ENCODE data around the gene RAB40A. TPM values are rescaled to one million over a fixed set of nuclear protein-coding genes. Genes with fewer than 3 reads are reported as not detected.

Gene RAB40A
- total RNA-seq = 0.12 TPM in 1 of 2 replicates, not detected in the other

GRCh38 chrX:103519389-103519788, at the start of gene RAB40A:
RAB40A (minus strand) TSS chrX:103519489; CDS start chrX:103500756, 18,733 bp downstream.
- DNase-seq (ENCODE audit: extremely low read depth, low read depth, low spot score) = no peak

- no peak for DNase-seq (ENCODE audit: extremely low read depth, low read depth, low spot score)
These were observed 46.5 kb upstream of the RAB40A start for GRCh38 chrX:103565752-103566151.

GRCh38 chrX:103565197-103565596, 45.9 kb upstream of the RAB40A start:
- DNase-seq (ENCODE audit: extremely low read depth, low read depth, low spot score) = no peak

GRCh38 chrX:103562801-103563200, 43.5 kb upstream of the RAB40A start:
- DNase-seq (ENCODE audit: extremely low read depth, low read depth, low spot score) = no peak

- DNase-seq (ENCODE audit: extremely low read depth, low read depth, low spot score) = no peak
These were observed 41.0 kb upstream of the RAB40A start for GRCh38 chrX:103560256-103560655.

- DNase-seq (ENCODE audit: extremely low read depth, low read depth, low spot score) = no peak
These were observed 37.8 kb upstream of the RAB40A start for GRCh38 chrX:103556963-103557612.

GRCh38 chrX:103554687-103555424, 35.6 kb upstream of the RAB40A start:
- DNase-seq (ENCODE audit: extremely low read depth, low read depth, low spot score) = peak; percentile 33

- no peak for DNase-seq (ENCODE audit: extremely low read depth, low read depth, low spot score)
These were observed 32.9 kb upstream of the RAB40A start for GRCh38 chrX:103552236-103552635.

GRCh38 chrX:103550415-103551051, 31.2 kb upstream of the RAB40A start:
- DNase-seq (ENCODE audit: extremely low read depth, low read depth, low spot score) = no peak

- DNase-seq (ENCODE audit: extremely low read depth, low read depth, low spot score) = no peak
These were observed 30.6 kb upstream of the RAB40A start for GRCh38 chrX:103549916-103550315.

- no peak for DNase-seq (ENCODE audit: extremely low read depth, low read depth, low spot score)
These were observed 20.9 kb upstream of the RAB40A start for GRCh38 chrX:103540145-103540544.

GRCh38 chrX:103539695-103540094, 20.4 kb upstream of the RAB40A start:
- DNase-seq (ENCODE audit: extremely low read depth, low read depth, low spot score) = no peak

GRCh38 chrX:103538728-103539127, 19.4 kb upstream of the RAB40A start:
- no peak for DNase-seq (ENCODE audit: extremely low read depth, low read depth, low spot score)

- DNase-seq (ENCODE audit: extremely low read depth, low read depth, low spot score) = no peak
These were observed 18.6 kb upstream of the RAB40A start for GRCh38 chrX:103537871-103538387.

- no peak for DNase-seq (ENCODE audit: extremely low read depth, low read depth, low spot score)
These were observed 17.4 kb upstream of the RAB40A start for GRCh38 chrX:103536732-103537131.

- no peak for DNase-seq (ENCODE audit: extremely low read depth, low read depth, low spot score)
These were observed 16.8 kb upstream of the RAB40A start for GRCh38 chrX:103536071-103536470.

- DNase-seq (ENCODE audit: extremely low read depth, low read depth, low spot score) = no peak
These were observed 15.9 kb upstream of the RAB40A start for GRCh38 chrX:103535206-103535605.

GRCh38 chrX:103533511-103534216, 14.4 kb upstream of the RAB40A start:
- peak; percentile 48 for DNase-seq (ENCODE audit: extremely low read depth, low read depth, low spot score)

- no peak for DNase-seq (ENCODE audit: extremely low read depth, low read depth, low spot score)
These were observed 11.7 kb upstream of the RAB40A start for GRCh38 chrX:103531002-103531401.

- no peak for DNase-seq (ENCODE audit: extremely low read depth, low read depth, low spot score)
These were observed 11.3 kb upstream of the RAB40A start for GRCh38 chrX:103530545-103530944.

- DNase-seq (ENCODE audit: extremely low read depth, low read depth, low spot score) = no peak
These were observed 10.3 kb upstream of the RAB40A start for GRCh38 chrX:103529550-103529949.
